GM23248 (cell line): ENCODE results near the gene IPO9.

Experiments used
- EZH2 ChIP-seq: fragments of 200-600 bp; sonication (generic); IDR thresholded peaks from 2 replicates; pipeline ENCODE4 v1.6.1; 2018; ENCODE audit warnings: antibody characterized with exemption, mild to moderate bottlenecking; ENCODE audit not compliant: insufficient read depth, poor library complexity, severe bottlenecking
- EZH2phosphoT487 ChIP-seq: fragments of 200-600 bp; sonication (generic); IDR thresholded peaks from 2 replicates; pipeline ENCODE4 v1.6.1; 2018; ENCODE audit warnings: antibody characterized with exemption, moderate library complexity, mild to moderate bottlenecking, low read depth; ENCODE audit not compliant: insufficient read depth

- TF ChIP-seq EZH2phosphoT487 (no peak), EZH2 (no peak)
Measured at GRCh38 chr1:201828820-201829774, at the start of gene IPO9.
